Activated CD4-positive, alpha-beta T cell treated with anti-CD3 and anti-CD28 coated beads, Interleukin-2, amount 50 U/mL, for 16 hours (primary cell): ENCODE results near the gene RGS19.

Experiments used
- DNase-seq: peaks from one replicate; pipeline ENCODE4 v3.0.0-alpha.2; 2020

RGS19 gene

GRCh38 chr20:64062596-64063388 lies 16.5 kb downstream of the RGS19 start, which contains the start of gene TCEA2:
TCEA2 (plus strand) TSS chr20:64063198; CDS start chr20:64063313, 115 bp downstream.
- peak; percentile 97 for DNase-seq

DNA sequence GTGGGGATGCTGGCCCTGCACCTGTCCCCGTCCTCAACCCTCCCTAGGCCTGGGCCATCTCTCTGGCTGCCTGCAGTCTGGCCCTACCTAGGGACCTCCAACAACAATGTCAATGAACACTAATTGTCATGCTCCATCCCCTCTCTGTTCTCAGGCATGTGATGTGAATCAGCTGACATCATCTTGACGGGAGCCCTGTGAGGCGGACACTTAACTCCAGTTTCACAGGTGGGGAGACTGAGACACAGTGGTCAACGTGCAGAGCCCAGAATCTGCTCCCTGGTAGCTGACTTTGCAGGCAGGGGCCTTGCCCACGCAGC lies 17.1 kb downstream of the RGS19 start:
- no peak for DNase-seq

GRCh38 chr20:64058536-64058935 lies 20.8 kb downstream of the RGS19 start:
- no peak for DNase-seq

DNA sequence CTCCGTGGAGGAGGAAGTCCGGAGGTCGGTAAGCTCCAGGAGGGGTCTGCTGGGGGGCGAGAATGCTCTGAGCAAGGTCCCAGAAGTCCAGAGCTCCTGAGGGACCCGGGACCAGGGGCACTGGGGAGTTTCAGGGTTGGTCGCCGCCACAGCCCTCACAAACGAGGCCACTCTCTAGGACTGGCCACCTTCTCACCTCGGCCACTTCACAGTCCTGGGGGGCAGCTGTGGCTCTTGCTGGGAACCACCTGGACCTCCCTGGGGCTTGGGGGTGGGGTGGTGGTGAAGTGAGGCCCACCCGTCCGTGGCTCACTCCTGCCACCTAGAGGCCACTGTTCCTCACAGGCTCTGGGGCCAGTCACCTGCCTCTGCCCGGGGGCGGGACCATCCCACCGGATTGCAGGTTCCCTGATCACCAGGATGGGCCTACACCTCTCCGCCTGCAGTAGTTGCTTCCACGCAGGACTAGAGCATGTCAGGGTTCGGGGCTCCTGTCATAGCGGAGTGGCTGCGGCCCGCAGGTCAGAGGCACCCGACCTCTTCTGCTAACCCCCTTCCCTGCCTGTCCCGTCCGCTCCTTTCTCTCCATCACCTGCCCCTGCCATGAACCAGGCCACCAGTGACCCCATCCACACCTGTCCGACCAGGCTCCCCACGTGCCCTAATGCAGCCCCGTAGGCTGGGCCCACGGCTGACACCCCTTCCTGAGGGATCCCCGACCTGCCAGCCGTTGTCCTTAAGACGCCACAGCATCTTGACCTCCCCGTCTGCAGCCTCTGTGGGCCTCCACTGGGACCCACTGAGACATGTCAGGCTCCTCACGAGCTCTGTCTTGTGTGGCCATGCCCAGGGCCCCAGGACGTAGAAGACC lies 21.5 kb downstream of the RGS19 start:
- peak; percentile 81 for DNase-seq

- no peak for DNase-seq
These were observed 22.3 kb downstream of the RGS19 start for GRCh38 chr20:64056889-64057627.

- no peak for DNase-seq
These were observed 22.8 kb downstream of the RGS19 start for GRCh38 chr20:64056639-64056888.

DNA sequence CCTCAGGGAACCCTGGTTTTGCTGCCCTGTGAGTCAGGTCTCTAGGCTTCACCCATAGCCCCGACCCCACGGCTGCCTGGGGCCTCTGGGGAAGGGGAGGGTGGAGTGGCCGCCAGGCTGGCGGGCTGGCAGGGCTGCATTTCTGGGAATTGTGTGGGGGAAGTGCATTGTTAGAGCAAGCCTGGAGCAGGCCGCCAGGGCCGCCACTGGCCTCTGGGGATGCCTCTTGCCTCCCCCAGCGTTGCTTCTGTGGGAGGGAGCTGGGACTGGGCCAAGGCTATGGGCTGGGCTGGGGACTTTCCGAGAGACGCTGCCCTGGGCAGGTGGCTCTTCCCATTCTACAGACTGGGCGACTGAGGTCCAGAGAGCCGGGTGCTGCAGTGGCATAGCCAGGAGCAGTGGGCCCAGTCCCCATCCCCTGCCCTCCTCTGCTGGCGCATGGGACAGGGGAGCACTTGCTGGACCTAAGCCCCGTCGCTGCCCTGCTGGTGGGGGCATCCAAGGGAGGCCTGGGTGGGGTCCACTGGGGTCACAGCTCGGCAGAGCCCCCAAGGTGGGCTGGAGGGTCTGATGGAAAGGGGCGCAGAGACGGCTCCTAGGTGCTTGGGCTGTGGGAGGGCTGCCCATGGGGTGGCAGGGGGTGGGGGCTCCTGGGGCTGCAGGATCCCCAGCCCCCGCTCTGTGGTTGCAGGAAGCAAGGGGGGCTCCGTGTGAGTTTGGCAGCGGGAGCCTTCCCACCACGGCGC lies 23.3 kb downstream of the RGS19 start:
- no peak for DNase-seq

GRCh38 chr20:64055396-64055892 lies 23.9 kb downstream of the RGS19 start:
- DNase-seq: no peak

- DNase-seq: no peak
These were observed 25.3 kb downstream of the RGS19 start for GRCh38 chr20:64053841-64054661.

DNA sequence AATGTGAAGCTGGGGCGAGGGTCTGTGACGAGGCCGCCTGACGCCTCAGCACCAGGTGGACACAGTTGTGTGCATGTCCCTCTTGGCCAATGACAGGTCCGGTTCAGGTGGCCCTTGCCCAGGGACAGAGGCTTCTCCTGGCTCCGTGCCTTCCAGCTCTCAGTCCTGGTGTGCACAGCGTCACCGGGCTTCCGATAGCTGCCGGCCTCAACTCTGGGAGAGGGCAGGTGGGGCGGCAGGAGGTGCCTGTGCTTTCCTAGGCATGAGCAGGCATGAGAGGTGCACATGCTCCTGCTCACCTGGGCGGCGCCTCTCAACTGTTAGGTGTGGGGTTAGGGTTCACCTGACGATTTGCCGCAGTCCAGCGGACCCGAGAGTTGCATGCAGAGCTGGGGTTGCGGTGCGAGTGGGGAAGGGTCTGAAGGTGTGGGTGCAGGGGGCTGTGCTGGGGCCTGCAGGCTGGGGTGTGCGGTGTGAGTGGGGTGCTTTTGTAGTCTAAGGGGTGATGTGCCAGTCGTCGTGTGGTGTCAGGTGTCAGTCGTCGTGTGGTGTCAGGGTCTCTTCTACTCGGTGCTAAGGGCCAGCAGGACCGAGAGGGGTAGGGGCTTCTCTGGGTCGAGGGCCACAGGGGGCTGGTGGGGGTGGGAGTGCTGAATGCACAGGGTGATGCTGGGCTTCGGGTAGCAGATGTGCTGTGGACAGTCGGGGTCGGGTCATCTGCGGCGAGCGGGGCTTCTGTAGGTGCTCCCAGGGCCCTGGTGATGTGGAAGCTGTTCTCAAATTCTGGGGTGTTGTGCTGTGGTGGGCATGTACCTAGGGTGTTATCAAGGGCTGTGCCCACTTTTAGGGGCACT lies 26.1 kb downstream of the RGS19 start:
- DNase-seq: no peak

- no peak for DNase-seq
These were observed 27.0 kb downstream of the RGS19 start for GRCh38 chr20:64052326-64052722.

- no peak for DNase-seq
These were observed 27.6 kb downstream of the RGS19 start for GRCh38 chr20:64051561-64052325.

- DNase-seq: no peak
These were observed 28.3 kb downstream of the RGS19 start for GRCh38 chr20:64051033-64051452.

DNA sequence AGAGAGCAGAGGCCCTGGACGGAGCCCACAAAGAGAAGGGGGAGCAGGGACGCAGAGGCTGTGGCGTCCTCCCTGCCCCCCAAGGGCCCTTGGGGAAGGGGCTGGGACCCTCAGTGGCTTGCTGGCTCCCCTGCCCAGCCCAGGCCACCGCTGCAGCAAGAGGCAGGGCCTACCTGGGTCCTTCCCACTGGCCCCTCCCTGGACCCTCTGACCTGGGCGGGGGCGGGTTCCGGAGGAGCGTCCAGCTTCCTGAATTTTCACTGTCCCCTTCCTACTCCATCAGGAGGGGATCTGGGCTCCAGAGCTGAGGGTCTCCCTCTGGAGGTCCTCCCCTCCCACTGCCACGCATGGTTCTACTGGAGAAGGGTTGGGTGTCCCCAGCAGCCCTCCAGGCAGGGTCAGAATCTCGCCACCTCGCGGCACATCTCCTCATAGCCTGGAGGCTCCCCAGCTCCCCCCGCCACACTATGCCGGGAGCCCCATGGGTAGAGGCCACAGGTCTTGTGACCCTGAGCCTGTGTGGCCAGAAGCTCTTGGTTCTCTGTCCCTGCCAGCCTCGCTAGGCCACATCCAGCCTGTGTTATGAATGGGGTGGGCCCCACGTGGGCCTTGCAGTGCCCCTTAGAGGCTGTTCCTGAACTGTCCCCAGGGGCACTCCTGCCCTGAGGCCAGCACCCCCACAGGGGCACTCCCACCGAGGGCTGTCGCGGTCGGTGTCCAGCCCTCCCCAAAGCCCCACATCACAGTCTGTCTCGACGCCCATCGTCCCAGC lies 28.9 kb downstream of the RGS19 start:
- no peak for DNase-seq

- DNase-seq: no peak
These were observed 29.4 kb downstream of the RGS19 start for GRCh38 chr20:64049878-64050260.

DNA sequence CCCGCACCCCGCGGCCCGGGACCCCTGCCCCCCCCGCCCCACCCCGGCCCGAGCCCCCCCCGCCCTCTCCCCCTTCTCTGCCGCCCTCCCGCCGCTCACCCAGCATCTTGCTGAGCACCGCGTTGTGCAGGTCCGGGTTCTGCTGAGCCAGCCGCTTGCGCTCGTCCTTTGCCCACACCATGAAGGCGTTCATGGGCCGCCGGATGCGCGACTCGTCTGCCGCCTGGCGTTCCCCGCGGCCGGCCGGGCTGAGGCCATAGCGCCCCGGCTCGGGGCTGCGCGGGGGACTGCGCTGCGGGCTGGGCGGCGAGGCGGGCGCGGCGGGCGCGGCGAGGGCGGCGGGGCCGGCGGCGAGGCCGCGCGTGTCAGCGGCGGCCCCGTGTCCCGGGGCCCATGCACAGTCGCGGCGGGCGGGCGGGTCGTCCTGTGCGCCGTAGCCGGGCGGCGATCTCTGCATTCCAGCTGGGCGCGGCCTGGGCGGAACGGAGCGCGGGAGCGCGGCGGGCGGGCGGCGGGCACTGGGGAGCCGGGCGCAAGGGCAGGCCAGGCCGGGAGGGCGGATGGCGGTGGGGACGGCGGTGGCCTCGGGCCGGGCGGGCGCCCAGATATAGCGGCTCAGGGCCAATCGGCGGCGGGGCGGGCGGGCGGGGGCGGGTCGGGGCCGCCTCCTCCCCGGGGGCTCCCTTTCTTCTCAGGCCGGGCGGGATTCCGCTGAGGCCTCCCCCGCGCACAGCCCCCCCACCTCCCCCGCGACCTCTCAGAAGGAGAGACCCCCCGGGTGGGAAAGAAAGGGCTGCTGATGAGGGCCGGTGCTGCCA lies 30.0 kb downstream of the RGS19 start, which contains the start of gene SOX18:
SOX18 (minus strand) TSS at position 580 of the 818 bp plus-strand sequence; CDS start at position 457, 123 bp downstream.
- peak; percentile 45 for DNase-seq

- no peak for DNase-seq
These were observed 30.8 kb downstream of the RGS19 start for GRCh38 chr20:64048402-64049044.

DNA sequence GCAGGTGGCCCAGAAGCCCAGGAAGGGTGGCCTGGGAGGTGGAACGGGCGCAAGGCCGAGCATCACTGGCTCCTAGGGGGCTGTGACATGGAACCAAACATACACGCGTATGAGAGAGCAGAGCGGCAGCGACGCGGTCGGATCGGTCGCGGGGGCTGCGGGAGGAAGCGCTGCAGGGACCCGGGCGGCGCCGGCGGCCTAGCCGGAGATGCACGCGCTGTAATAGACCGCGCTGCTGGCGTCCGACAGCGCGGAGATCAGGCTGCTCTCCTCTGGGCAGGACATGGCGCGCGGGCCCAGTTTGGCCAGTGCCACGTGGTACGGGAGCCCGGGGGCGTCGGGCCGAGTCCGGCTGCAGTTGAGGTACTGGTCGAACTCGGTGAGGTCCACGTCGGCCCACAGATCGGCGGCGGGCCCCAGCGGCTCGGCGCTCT lies 31.3 kb downstream of the RGS19 start:
- DNase-seq: no peak
